Dendritic cell treated with granulocyte-macrophage colony-stimulating factor and Interleukin-4, amounts not matched to agents 40 ng/mL and 50 ng/mL, for 4 days (primary cell): Measurements from ENCODE around the gene FRY.
A peak's percentile ranks its signal among the peaks of the same experiment; 100 is the strongest.

Experiments used
- H3K27ac Mint-ChIP-seq: one replicate; pipeline ENCODE4 v1.8.0; 2022; ENCODE audit warnings: mild to moderate bottlenecking, mixed read lengths
- H3K27me3 Mint-ChIP-seq: one replicate; pipeline ENCODE4 v1.8.0; 2022; ENCODE audit warnings: mild to moderate bottlenecking, mixed read lengths
- H3K36me3 Mint-ChIP-seq: one replicate; pipeline ENCODE4 v1.8.0; 2022; ENCODE audit warnings: low read depth, mixed read lengths
- H3K4me1 Mint-ChIP-seq: one replicate; pipeline ENCODE4 v1.8.0; 2022; ENCODE audit warnings: low read depth, mixed read lengths
- H3K4me3 Mint-ChIP-seq: one replicate; pipeline ENCODE4 v1.8.0; 2022; ENCODE audit warnings: mild to moderate bottlenecking, moderate library complexity, mixed read lengths
- H3K9me3 Mint-ChIP-seq: one replicate; pipeline ENCODE4 v1.8.0; 2022; ENCODE audit warnings: mixed read lengths
- intact Hi-C: fragments of 100-400 bp; cut with micrococcal nuclease; formaldehyde crosslinking; loops from one replicate; pipeline ENCODE4 v1.15.0; 2022

Gene FRY

GRCh38 chr13:32205431-32206096 is 174.0 kb downstream of the FRY start:
- H3K27me3 Mint-ChIP-seq, result no peaks in the 10 kb centered on the region
- H3K36me3 Mint-ChIP-seq, result peaks cover 55% of the 10 kb centered on the region
- intact Hi-C loops, result no loop called here
- no peak overlapping the region for H3K4me3 Mint-ChIP-seq
- no peaks in the 10 kb centered on the region for H3K4me1 Mint-ChIP-seq
- H3K9me3 Mint-ChIP-seq, result no peaks in the 10 kb centered on the region
- H3K27ac Mint-ChIP-seq, result no peak overlapping the region

- Mint-ChIP-seq H3K27ac (no peak overlapping the region), H3K4me1 (no peaks in the 10 kb centered on the region), H3K4me3 (no peak overlapping the region), H3K36me3 (peaks cover 55% of the 10 kb centered on the region), H3K9me3 (no peaks in the 10 kb centered on the region), H3K27me3 (no peaks in the 10 kb centered on the region)
- intact Hi-C loops, result no loop called here
These were observed 174.6 kb downstream of the FRY start for GRCh38 chr13:32206097-32206740.

DNA sequence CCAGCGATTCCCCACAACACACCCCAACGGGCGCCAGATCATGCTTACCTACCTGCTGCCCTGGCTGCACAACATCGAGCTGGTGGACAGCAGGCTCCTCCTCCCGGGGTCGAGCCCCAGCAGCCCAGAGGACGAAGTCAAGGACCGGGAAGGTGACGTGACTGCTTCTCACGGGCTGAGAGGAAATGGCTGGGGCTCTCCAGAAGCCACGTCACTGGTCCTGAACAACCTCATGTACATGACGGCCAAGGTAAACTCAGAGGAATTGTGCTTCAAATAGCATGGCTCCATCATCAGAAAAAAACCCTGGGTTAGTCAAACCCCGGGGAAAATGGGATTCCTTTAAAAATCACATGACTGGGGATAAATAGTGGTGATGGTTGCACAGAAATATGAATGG is 177.3 kb downstream of the FRY start:
- Mint-ChIP-seq H3K4me1 (no peaks in the 10 kb centered on the region), H3K36me3 (peaks cover 68% of the 10 kb centered on the region), H3K9me3 (no peaks in the 10 kb centered on the region), H3K4me3 (no peak overlapping the region), H3K27ac (no peak overlapping the region), H3K27me3 (no peaks in the 10 kb centered on the region)
- intact Hi-C loops, result no loop called here

DNA sequence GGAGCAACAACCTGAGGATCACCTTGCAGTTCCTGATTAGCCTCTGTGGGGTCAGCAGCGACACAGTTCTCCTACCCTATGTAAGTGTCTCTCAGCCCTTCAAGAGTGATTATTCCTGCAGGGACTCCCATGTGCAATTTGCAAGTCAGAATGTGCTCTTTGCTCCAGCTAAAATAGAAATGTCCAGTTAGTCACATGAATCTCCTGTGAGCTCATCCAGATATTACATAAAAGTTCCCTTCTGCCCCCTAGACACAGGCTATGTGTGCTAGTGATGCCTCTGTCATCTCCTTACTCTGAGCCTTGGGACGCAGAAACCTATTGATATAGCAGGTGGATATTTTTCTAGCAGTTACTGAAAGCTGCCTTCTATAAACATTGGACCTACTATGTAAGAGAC is 178.1 kb downstream of the FRY start:
- H3K27ac Mint-ChIP-seq, result no peak overlapping the region
- H3K4me1 Mint-ChIP-seq, result no peaks in the 10 kb centered on the region

DNA sequence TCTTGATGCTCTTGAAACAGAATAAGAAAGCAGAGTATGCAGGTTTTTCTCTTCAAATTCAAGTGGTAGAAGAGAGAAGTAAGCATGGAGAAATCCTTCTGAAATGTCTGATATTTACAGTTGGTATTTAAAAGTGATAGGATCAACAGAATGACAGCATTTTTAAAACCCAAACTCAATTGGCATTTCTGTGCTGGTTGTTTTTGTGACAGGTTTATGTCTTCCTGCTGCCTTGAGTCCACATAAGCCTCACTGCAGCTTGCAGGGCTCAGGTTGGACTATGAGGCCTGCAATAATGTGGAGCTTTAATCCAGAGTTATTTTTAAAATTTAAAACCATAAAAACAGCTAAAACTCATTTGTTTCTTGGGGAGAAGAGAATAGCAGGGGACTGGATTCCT is 178.5 kb downstream of the FRY start:
- Mint-ChIP-seq H3K9me3 (no peaks in the 10 kb centered on the region), H3K36me3 (peaks cover 75% of the 10 kb centered on the region), H3K4me3 (no peak overlapping the region), H3K27me3 (no peaks in the 10 kb centered on the region), H3K4me1 (no peaks in the 10 kb centered on the region), H3K27ac (no peak overlapping the region)
- intact Hi-C loops, result no loop called here

More for the DNA sequence above, 178.1 kb downstream of the FRY start:
- H3K27me3 Mint-ChIP-seq, result no peaks in the 10 kb centered on the region
- H3K9me3 Mint-ChIP-seq, result no peaks in the 10 kb centered on the region
- intact Hi-C loops, result no loop called here
- no peak overlapping the region for H3K4me3 Mint-ChIP-seq
- H3K36me3 Mint-ChIP-seq, result peaks cover 74% of the 10 kb centered on the region

DNA sequence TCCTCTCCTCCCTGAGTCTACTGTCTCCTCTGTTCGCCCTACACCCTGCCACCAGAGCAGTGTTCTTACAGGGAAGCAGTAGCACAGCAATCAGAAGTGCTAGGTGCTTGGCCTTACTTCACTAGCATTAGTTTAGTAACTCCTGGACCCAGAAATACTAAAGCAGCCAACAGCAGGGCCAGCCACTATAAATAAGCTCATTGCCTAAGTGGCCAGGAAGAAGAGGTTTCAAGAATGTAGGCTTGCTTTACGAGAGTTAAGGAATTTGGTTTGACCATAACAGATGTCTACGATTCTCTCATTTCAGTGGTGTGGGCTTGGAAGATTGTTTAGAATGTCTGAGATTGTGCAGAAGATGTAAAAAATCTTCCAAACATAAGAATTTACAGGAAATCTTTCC is 180.2 kb downstream of the FRY start:
- H3K36me3 Mint-ChIP-seq, result peaks cover 70% of the 10 kb centered on the region
- intact Hi-C loops, result no loop called here
- H3K27ac Mint-ChIP-seq, result no peak overlapping the region
- no peaks in the 10 kb centered on the region for H3K4me1 Mint-ChIP-seq
- no peaks in the 10 kb centered on the region for H3K27me3 Mint-ChIP-seq
- H3K4me3 Mint-ChIP-seq, result no peak overlapping the region
- no peaks in the 10 kb centered on the region for H3K9me3 Mint-ChIP-seq

- peaks cover 69% of the 10 kb centered on the region for H3K36me3 Mint-ChIP-seq
- no peaks in the 10 kb centered on the region for H3K4me1 Mint-ChIP-seq
- no peaks in the 10 kb centered on the region for H3K27me3 Mint-ChIP-seq
- H3K27ac Mint-ChIP-seq, result no peak overlapping the region
- H3K9me3 Mint-ChIP-seq, result no peaks in the 10 kb centered on the region
- H3K4me3 Mint-ChIP-seq, result no peak overlapping the region
- intact Hi-C loops, result no loop called here
These were observed 180.8 kb downstream of the FRY start for GRCh38 chr13:32212421-32212820.

GRCh38 chr13:32213626-32214025 is 182.1 kb downstream of the FRY start:
- peaks cover 76% of the 10 kb centered on the region for H3K36me3 Mint-ChIP-seq
- H3K9me3 Mint-ChIP-seq, result no peaks in the 10 kb centered on the region
- H3K27me3 Mint-ChIP-seq, result no peaks in the 10 kb centered on the region
- H3K4me3 Mint-ChIP-seq, result no peak overlapping the region
- H3K27ac Mint-ChIP-seq, result no peak overlapping the region
- intact Hi-C loops, result no loop called here
- no peaks in the 10 kb centered on the region for H3K4me1 Mint-ChIP-seq

- Mint-ChIP-seq H3K27me3 (no peaks in the 10 kb centered on the region), H3K9me3 (no peaks in the 10 kb centered on the region), H3K4me1 (no peaks in the 10 kb centered on the region), H3K4me3 (no peak overlapping the region), H3K27ac (no peak overlapping the region), H3K36me3 (peaks cover 76% of the 10 kb centered on the region)
- intact Hi-C loops, result no loop called here
These were observed 182.5 kb downstream of the FRY start for GRCh38 chr13:32214071-32214470.

DNA sequence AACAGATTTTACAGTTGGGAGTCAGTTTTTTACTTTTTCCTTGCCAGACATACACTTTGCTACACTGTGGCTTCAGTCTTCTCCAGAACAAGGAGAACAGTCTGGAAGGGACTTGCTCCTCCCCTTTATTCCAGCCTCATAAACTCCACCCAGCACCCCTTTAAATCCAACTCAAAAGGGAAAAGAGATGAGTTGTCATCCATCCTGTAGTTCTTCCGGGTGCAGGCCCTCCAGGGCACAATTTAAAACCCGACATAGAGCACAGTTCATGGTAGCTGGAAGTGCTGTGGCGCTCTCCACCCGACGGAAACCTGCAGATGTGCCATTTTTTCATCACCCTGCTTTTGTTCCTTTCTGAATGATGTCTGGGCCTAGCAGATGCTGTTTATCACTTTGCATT is 184.7 kb downstream of the FRY start:
- no peak overlapping the region for H3K27ac Mint-ChIP-seq
- peaks cover 65% of the 10 kb centered on the region for H3K36me3 Mint-ChIP-seq
- H3K27me3 Mint-ChIP-seq, result no peaks in the 10 kb centered on the region
- H3K4me3 Mint-ChIP-seq, result no peak overlapping the region
- no peaks in the 10 kb centered on the region for H3K9me3 Mint-ChIP-seq
- H3K4me1 Mint-ChIP-seq, result no peaks in the 10 kb centered on the region
- intact Hi-C loops, result no loop called here

GRCh38 chr13:32222046-32222676 is 190.6 kb downstream of the FRY start:
- Mint-ChIP-seq H3K4me1 (no peaks in the 10 kb centered on the region), H3K27ac (peak overlapping the region; percentile 6), H3K9me3 (no peaks in the 10 kb centered on the region), H3K27me3 (no peaks in the 10 kb centered on the region), H3K36me3 (peaks cover 72% of the 10 kb centered on the region), H3K4me3 (no peak overlapping the region)
- intact Hi-C loops, result no loop called here

GRCh38 chr13:32224916-32225315 is 193.3 kb downstream of the FRY start:
- H3K27ac Mint-ChIP-seq, result peak overlapping the region; percentile 21

GRCh38 chr13:32225481-32225931 is 193.9 kb downstream of the FRY start:
- Mint-ChIP-seq H3K36me3 (peaks cover 77% of the 10 kb centered on the region), H3K4me3 (no peak overlapping the region), H3K9me3 (no peaks in the 10 kb centered on the region), H3K27me3 (no peaks in the 10 kb centered on the region), H3K27ac (peak overlapping the region; percentile 21), H3K4me1 (no peaks in the 10 kb centered on the region)
- intact Hi-C loops, result no loop called here

More at GRCh38 chr13:32224916-32225315, 193.3 kb downstream of the FRY start:
- Mint-ChIP-seq H3K27me3 (no peaks in the 10 kb centered on the region), H3K9me3 (no peaks in the 10 kb centered on the region), H3K36me3 (peaks cover 71% of the 10 kb centered on the region), H3K4me1 (no peaks in the 10 kb centered on the region), H3K4me3 (no peak overlapping the region)
- intact Hi-C loops, result no loop called here

GRCh38 chr13:32228330-32229041 is 196.9 kb downstream of the FRY start:
- intact Hi-C loops, result no loop called here
- no peak overlapping the region for H3K4me3 Mint-ChIP-seq
- peaks cover 79% of the 10 kb centered on the region for H3K36me3 Mint-ChIP-seq
- no peaks in the 10 kb centered on the region for H3K9me3 Mint-ChIP-seq
- no peaks in the 10 kb centered on the region for H3K4me1 Mint-ChIP-seq
- H3K27ac Mint-ChIP-seq, result no peak overlapping the region
- no peaks in the 10 kb centered on the region for H3K27me3 Mint-ChIP-seq
